Stomach (tissue), 4 donors: ENCODE measurements around the gene INSC.

Experiments used
- CTCF ChIP-seq, 7 experiments: fragments of 450-650 bp in 4 of 7; fragments of 200-600 bp in 3 of 7; sonication (generic) in 3 of 7; IDR thresholded peaks; one replicate each; pipeline ENCODE4 v1.5.1; 2016 to 2019; ENCODE audit warnings: antibody characterized with exemption in 7 of 7, control low read depth in 2 of 7, mild to moderate bottlenecking in 1 of 7
- POLR2A ChIP-seq, 4 donors: fragments of 450-650 bp; IDR thresholded peaks; one replicate each; pipeline ENCODE4 v1.6.1; 2016; ENCODE audit warnings: antibody characterized with exemption in 4 of 4, control low read depth in 2 of 4, mild to moderate bottlenecking in 1 of 4, moderate library complexity in 1 of 4

DNA sequence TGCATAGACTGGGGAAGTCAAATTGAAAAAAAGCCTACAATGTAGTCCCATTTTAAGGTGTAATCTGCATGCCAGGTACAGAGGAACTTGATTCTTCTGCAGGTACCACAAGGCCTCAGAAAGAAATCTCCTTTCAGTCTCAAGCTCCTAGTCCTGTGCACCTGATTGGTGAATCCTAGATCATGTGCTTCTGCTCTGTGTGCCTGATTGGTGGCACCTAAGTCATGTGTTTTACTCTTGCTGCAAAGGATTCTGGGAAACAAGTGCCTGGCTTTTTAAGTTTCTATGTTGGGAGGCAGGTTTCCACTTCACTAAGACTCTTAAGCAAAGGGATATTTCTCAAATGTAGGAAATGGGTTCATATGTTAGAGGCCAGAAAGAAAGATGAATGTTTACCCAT is 29.1 kb downstream of the INSC start:
- TF ChIP-seq CTCF (IDR thresholded peaks at IDR 0.05), result no peak
- TF ChIP-seq POLR2A (IDR thresholded peaks at IDR 0.05), result no peak
